Tibial nerve (tissue), 4 donors: Measurements from ENCODE around the gene TBC1D21. TPM values are rescaled to one million over a fixed set of nuclear protein-coding genes. Genes with fewer than 3 reads are reported as not detected.

Experiments
- DNase-seq, 2 donors: peaks; one replicate each; pipeline ENCODE4 v3.0.0-alpha.2; 2019; ENCODE audit warnings: low spot score in 2 of 2
- H3K27ac ChIP-seq, 4 donors: fragments of 200-600 bp; sonication (generic) in 3 of 4; one replicate each; pipeline ENCODE4 v1.5.1; 2017 to 2019; ENCODE audit warnings: mild to moderate bottlenecking in 1 of 4
- H3K27me3 ChIP-seq, 2 donors: fragments of 200-600 bp; sonication (generic) in 1 of 2; one replicate each; pipeline versions ENCODE4 v1.5.1 to v1.6.0; 2017 to 2019
- H3K36me3 ChIP-seq, 3 donors: fragments of 200-600 bp; sonication (generic); one replicate each; pipeline ENCODE4 v1.5.1; 2018 to 2019
- H3K4me1 ChIP-seq, 4 donors: fragments of 200-600 bp; sonication (generic) in 3 of 4; one replicate each; pipeline ENCODE4 v1.5.1; 2017 to 2019
- H3K4me3 ChIP-seq, 4 donors: fragments of 200-600 bp; sonication (generic) in 3 of 4; one replicate each; pipeline ENCODE4 v1.5.1; 2017 to 2019; ENCODE audit warnings: mild to moderate bottlenecking in 1 of 4, moderate library complexity in 1 of 4
- H3K9me3 ChIP-seq, 4 donors: fragments of 200-600 bp; sonication (generic) in 3 of 4; one replicate each; pipeline ENCODE4 v1.5.1; 2017 to 2019
- EP300 ChIP-seq, 2 donors: sonication (generic); formaldehyde crosslinking; IDR thresholded peaks; one replicate each; pipeline ENCODE4 v1.6.1; 2017; ENCODE audit warnings: antibody characterized with exemption in 2 of 2, mild to moderate bottlenecking in 1 of 2
- POLR2A ChIP-seq, 2 donors: fragments of 450-650 bp; IDR thresholded peaks; one replicate each; pipeline ENCODE4 v1.6.1; 2017; ENCODE audit warnings: antibody characterized with exemption in 2 of 2, mild to moderate bottlenecking in 2 of 2, moderate library complexity in 2 of 2
- WGBS, 2 donors: methylation state at CpG; one replicate each; pipeline ENCODE4 v1.1.5; 2018; 5-methylcytosine and 5-hydroxymethylcytosine counted together
- total RNA-seq, 4 donors: library from RNA; depleted of rRNA; stranded (reverse); fragments of >200 nt; gene quantifications; one replicate each; pipeline ENCODE4 v1.1.0, GENCODE V29; 2016
- TF ChIP-seq, protein P1 (sequence below), 5 experiments: fragments of 200-600 bp in 3 of 5; fragments of 450-650 bp in 2 of 5; sonication (generic) in 3 of 5; IDR thresholded peaks; one replicate each; pipeline ENCODE4 v1.5.1; 2016 to 2019; ENCODE audit warnings: antibody characterized with exemption in 5 of 5, mild to moderate bottlenecking in 3 of 5, moderate library complexity in 2 of 5

Gene TBC1D21
- total RNA-seq, 4 donors from 2014 or later: not detected

DNA sequence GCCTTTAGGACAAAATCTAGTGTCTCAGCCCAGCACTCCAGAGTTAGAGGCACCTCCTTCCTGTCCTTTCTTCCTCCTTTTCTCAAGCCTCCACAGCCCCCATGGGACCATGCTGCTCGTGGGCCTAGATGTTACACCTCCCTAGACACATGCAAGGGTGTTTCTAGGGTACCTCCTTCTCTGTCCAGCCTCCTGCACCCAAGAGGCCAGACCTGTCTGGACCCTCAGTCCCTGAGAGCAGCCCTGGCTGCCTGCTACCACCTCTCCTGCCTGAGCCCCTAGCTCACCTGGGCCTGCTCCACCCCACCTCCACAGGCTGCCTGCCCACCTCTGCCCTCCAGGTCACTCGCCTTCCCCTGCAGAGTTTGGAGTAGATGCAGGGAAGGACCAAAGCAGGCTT, 58.1 kb downstream of the TBC1D21 start:
- no peaks in the 10 kb centered on the region for H3K9me3 ChIP-seq
- H3K4me1 ChIP-seq: peaks cover 0 to 57% (median 6%) of the 10 kb centered on the region in 4 donors
- no peak overlapping the region for H3K4me3 ChIP-seq
- no peak for DNase-seq
- H3K27ac ChIP-seq: no peak overlapping the region
- no peaks in the 10 kb centered on the region for H3K36me3 ChIP-seq
- TF ChIP-seq, protein P1, sequence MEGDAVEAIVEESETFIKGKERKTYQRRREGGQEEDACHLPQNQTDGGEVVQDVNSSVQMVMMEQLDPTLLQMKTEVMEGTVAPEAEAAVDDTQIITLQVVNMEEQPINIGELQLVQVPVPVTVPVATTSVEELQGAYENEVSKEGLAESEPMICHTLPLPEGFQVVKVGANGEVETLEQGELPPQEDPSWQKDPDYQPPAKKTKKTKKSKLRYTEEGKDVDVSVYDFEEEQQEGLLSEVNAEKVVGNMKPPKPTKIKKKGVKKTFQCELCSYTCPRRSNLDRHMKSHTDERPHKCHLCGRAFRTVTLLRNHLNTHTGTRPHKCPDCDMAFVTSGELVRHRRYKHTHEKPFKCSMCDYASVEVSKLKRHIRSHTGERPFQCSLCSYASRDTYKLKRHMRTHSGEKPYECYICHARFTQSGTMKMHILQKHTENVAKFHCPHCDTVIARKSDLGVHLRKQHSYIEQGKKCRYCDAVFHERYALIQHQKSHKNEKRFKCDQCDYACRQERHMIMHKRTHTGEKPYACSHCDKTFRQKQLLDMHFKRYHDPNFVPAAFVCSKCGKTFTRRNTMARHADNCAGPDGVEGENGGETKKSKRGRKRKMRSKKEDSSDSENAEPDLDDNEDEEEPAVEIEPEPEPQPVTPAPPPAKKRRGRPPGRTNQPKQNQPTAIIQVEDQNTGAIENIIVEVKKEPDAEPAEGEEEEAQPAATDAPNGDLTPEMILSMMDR (IDR thresholded peaks at IDR 0.05): no peak
- TF ChIP-seq EP300 (IDR thresholded peaks at IDR 0.05) (no peak), POLR2A (IDR thresholded peaks at IDR 0.05) (no peak)
- 66 to 67% methylated on average over 2 of the region's 2 CpGs for WGBS, 2 donors
- peaks cover 0 to 18% of the 10 kb centered on the region in 2 donors for H3K27me3 ChIP-seq

DNA sequence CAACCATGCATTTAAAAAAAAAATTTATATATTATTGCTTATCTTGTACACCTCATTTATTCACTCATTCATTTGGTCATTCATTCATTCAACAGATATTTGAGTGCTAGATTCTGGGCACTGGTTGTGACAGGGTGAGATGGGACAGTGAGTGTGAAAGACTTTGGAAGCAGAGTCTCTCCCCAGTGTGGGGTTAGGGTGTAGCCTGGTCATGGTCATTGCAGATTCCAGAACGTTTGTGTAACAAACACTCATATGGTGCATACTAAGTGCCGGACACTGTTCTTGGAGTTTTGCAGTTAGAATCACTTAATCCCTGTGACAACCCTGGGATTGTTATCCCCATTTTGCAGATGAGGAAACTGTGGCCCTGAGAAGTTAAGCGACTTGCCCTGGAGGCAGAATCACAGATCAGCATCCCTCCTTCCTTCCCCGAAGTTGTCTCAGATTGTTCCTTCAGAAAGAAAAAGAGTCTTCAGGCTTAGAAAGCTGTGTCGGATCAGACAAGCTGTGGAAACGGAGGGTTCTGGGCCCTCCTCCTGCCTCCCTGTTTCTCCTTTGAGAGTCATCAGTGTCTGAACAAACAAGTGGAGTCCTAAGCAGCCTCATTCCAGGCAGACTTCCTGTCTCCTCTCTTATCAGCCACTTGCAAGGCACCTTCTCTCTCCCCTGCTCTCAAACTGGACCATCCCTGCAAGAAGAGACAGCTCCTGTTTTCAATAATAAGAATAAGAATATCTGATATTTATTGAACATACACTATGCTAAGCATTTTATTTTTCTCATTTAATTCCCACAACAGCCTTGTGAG, 59.2 kb downstream of the TBC1D21 start:
- H3K27ac ChIP-seq: no peak overlapping the region
- no peak overlapping the region for H3K4me3 ChIP-seq
- TF ChIP-seq POLR2A (IDR thresholded peaks at IDR 0.05): no peak
- TF ChIP-seq, protein P1 (IDR thresholded peaks at IDR 0.05): no peak
- H3K4me1 ChIP-seq: peaks cover 0 to 54% (median 3%) of the 10 kb centered on the region in 4 donors
- WGBS, 2 donors: 51 to 58% methylated on average over 6 of the region's 6 CpGs
- no peak for DNase-seq
- H3K36me3 ChIP-seq: no peaks in the 10 kb centered on the region
- H3K9me3 ChIP-seq: no peaks in the 10 kb centered on the region
- peaks cover 0 to 16% of the 10 kb centered on the region in 2 donors for H3K27me3 ChIP-seq

DNA sequence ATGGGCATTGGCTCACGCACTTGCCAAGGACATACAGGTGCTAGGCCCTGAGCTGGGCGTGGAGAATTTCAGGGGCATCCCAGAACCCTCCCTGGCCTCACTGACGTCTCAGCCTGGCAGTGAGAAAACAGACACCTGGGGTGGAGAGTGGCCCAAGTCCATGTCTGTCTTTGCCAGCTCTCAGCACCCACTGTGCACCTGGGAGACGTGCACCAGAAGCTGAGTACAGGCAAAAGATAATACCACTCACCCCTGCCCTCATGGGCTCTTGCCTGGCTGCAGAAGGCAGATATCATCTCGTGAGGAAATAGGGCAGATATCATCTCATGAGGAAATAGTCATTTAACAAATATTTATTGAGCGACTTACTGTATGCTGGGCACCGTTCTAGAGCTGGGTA, 60.9 kb downstream of the TBC1D21 start:
- Histone ChIP-seq H3K4me3 (no peak overlapping the region), H3K4me1 (peaks cover 0 to 38% (median 3%) of the 10 kb centered on the region in 4 donors), H3K27ac (no peak overlapping the region), H3K36me3 (no peaks in the 10 kb centered on the region), H3K9me3 (no peaks in the 10 kb centered on the region), H3K27me3 (no peaks in the 10 kb centered on the region)
- DNase-seq: no peak
- 85 to 87% methylated on average over 6 to 7 of the region's 7 CpGs for WGBS, 2 donors
- TF ChIP-seq, protein P1 (IDR thresholded peaks at IDR 0.05): no peak
- no peak for TF ChIP-seq EP300 (IDR thresholded peaks at IDR 0.05)
- no peak for TF ChIP-seq POLR2A (IDR thresholded peaks at IDR 0.05)

DNA sequence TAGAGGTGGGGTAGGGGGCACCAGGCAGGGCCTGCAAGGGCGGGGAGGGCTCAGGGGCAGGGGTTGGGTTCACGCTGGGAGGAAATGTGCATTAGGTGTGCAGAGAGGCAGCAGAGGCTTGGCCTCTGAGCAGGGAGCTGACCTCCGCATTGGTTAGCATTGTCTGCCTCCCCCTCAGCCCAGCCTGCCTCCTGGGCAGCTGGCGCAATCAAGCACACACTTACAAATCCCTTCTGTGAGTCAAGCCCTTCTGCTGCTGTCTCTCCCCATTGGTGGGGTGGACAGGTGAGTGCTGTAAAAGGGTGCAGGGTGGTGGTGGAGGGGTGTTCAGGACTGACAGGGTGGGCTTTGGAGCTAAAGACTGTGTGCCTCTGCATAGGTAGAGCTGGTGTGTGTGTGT, 62.2 kb downstream of the TBC1D21 start:
- no peak for DNase-seq
- H3K27ac ChIP-seq: no peak overlapping the region

DNA sequence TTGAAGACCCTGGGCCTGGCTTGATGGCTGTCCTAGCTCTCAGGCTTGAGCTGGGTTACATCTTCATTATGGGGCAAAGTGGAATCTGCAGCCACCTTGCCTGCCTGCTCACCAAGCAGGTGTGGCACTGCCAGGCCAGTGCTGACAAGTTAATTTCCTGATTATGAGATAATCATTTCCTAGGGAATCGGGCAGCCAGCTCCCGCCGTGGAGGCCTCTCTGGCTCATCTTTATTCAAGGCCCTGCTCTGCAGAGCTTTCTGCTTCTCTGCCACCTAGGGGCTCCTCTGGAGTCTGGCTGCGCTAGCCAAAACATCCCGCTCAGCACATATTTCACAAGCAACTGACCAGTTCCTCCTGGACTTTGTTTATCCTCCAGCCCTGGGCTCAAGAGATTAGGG, 62.8 kb downstream of the TBC1D21 start:
- H3K4me3 ChIP-seq: no peak overlapping the region
- TF ChIP-seq POLR2A (IDR thresholded peaks at IDR 0.05) (no peak), EP300 (IDR thresholded peaks at IDR 0.05) (no peak)
- TF ChIP-seq, protein P1 (IDR thresholded peaks at IDR 0.05): no peak
- no peaks in the 10 kb centered on the region for H3K27me3 ChIP-seq
- no peaks in the 10 kb centered on the region for H3K36me3 ChIP-seq
- WGBS, 2 donors: 50 to 53% methylated on average over 5 of the region's 5 CpGs
- no peak for DNase-seq
- peaks cover 0 to 34% (median 7%) of the 10 kb centered on the region in 4 donors for H3K4me1 ChIP-seq
- H3K9me3 ChIP-seq: no peaks in the 10 kb centered on the region
- peak overlapping the region in 2 of 4 donors; percentile 28 to 50 for H3K27ac ChIP-seq

More for the DNA sequence above, 62.2 kb downstream of the TBC1D21 start:
- Histone ChIP-seq H3K27me3 (no peaks in the 10 kb centered on the region), H3K9me3 (no peaks in the 10 kb centered on the region), H3K4me1 (peaks cover 0 to 34% (median 2%) of the 10 kb centered on the region in 4 donors), H3K4me3 (no peak overlapping the region), H3K36me3 (no peaks in the 10 kb centered on the region)
- TF ChIP-seq EP300 (IDR thresholded peaks at IDR 0.05): no peak
- WGBS, 2 donors: 81 to 93% methylated on average over 4 of the region's 4 CpGs
